Measurements from ENCODE around the gene NYAP1.

- no peak for TF ChIP-seq POLR2A (IDR thresholded peaks at IDR 0.05)
- no peak for TF ChIP-seq CTCF (IDR thresholded peaks at IDR 0.05)
- no peak for TF ChIP-seq POLR2AphosphoS5 (IDR thresholded peaks at IDR 0.05)
- TF ChIP-seq EP300 (IDR thresholded peaks at IDR 0.05; ENCODE audit: low read depth): no peak
These were observed 9.9 kb downstream of the NYAP1 start for GRCh38 chr7:100493476-100494264.

All from transverse colon (tissue), 4 donors.